Skeletal muscle satellite cell (primary cell): ENCODE data around the gene PSMB7.
"Not testable (repeated sequence)": the region's sequence is repeated elsewhere in the genome, so short reads cannot be mapped to it uniquely, and the experiment has no call there.

Source experiments
- H3K27me3 ChIP-seq: 2 replicates; pipeline ENCODE4 v1.7.0; 2013; ENCODE audit warnings: low read length; ENCODE audit not compliant: control insufficient read depth, insufficient read depth
- H3K36me3 ChIP-seq: 2 replicates; pipeline ENCODE4 v1.7.0; 2013; ENCODE audit warnings: mild to moderate bottlenecking, control low read depth, low read length; ENCODE audit not compliant: insufficient read depth
- H3K4me1 ChIP-seq: 2 replicates; pipeline ENCODE4 v1.7.0; 2013; ENCODE audit warnings: low read length; ENCODE audit not compliant: control insufficient read depth, insufficient read depth
- H3K4me2 ChIP-seq: 2 replicates; pipeline ENCODE4 v1.7.0; 2013; ENCODE audit warnings: mild to moderate bottlenecking, low read length
- H3K4me3 ChIP-seq: 2 replicates; pipeline ENCODE4 v1.7.0; 2013; ENCODE audit warnings: low read length
- H3K9ac ChIP-seq: 2 replicates; pipeline ENCODE4 v1.7.0; 2013; ENCODE audit warnings: mild to moderate bottlenecking, low read depth, low read length, moderate library complexity
- H3K9me3 ChIP-seq: replicated peaks from 2 replicates; pipeline ENCODE4 v1.7.0; 2013; ENCODE audit warnings: mild to moderate bottlenecking, control low read depth, low read length

The PSMB7 gene

GRCh38 chr9:124441291-124441690 lies 26.0 kb upstream of the PSMB7 start:
- Histone ChIP-seq H3K36me3 (no peaks in the 10 kb centered on the region), H3K27me3 (peaks cover 30% of the 10 kb centered on the region), H3K4me1 (no peaks in the 10 kb centered on the region)

GRCh38 chr9:124440786-124441185 lies 25.5 kb upstream of the PSMB7 start:
- H3K9ac ChIP-seq, result no peak overlapping the region
- no peaks in the 10 kb centered on the region for H3K4me1 ChIP-seq
- H3K4me3 ChIP-seq, result no peak overlapping the region
- H3K36me3 ChIP-seq, result no peaks in the 10 kb centered on the region
- H3K4me2 ChIP-seq, result no peak overlapping the region
- peaks cover 30% of the 10 kb centered on the region for H3K27me3 ChIP-seq
- no peaks in the 10 kb centered on the region for H3K9me3 ChIP-seq

More at GRCh38 chr9:124441291-124441690, 26.0 kb upstream of the PSMB7 start:
- H3K4me3 ChIP-seq, result no peak overlapping the region
- H3K9ac ChIP-seq, result no peak overlapping the region
- no peaks in the 10 kb centered on the region for H3K9me3 ChIP-seq
- no peak overlapping the region for H3K4me2 ChIP-seq

- H3K9ac ChIP-seq, result no peak overlapping the region
- no peaks in the 10 kb centered on the region for H3K4me1 ChIP-seq
- no peaks in the 10 kb centered on the region for H3K36me3 ChIP-seq
- H3K27me3 ChIP-seq, result peaks cover 30% of the 10 kb centered on the region
- H3K4me3 ChIP-seq, result no peak overlapping the region
- no peaks in the 10 kb centered on the region for H3K9me3 ChIP-seq
- H3K4me2 ChIP-seq, result no peak overlapping the region
Observed at GRCh38 chr9:124439686-124440243, 24.5 kb upstream of the PSMB7 start.

- Histone ChIP-seq H3K4me1 (no peaks in the 10 kb centered on the region), H3K4me3 (no peak overlapping the region), H3K9ac (no peak overlapping the region), H3K4me2 (no peak overlapping the region), H3K9me3 (no peaks in the 10 kb centered on the region), H3K27me3 (peaks cover 35% of the 10 kb centered on the region), H3K36me3 (no peaks in the 10 kb centered on the region)
Observed at GRCh38 chr9:124439086-124439485, 23.8 kb upstream of the PSMB7 start.

GRCh38 chr9:124438091-124438490 lies 22.8 kb upstream of the PSMB7 start:
- no peak overlapping the region for H3K4me2 ChIP-seq
- H3K36me3 ChIP-seq, result no peaks in the 10 kb centered on the region
- H3K4me3 ChIP-seq, result no peak overlapping the region
- H3K9ac ChIP-seq, result no peak overlapping the region
- H3K27me3 ChIP-seq, result peaks cover 41% of the 10 kb centered on the region
- no peaks in the 10 kb centered on the region for H3K9me3 ChIP-seq
- H3K4me1 ChIP-seq, result no peaks in the 10 kb centered on the region

- Histone ChIP-seq H3K4me1 (no peaks in the 10 kb centered on the region), H3K36me3 (no peaks in the 10 kb centered on the region), H3K9ac (no peak overlapping the region)
Observed at GRCh38 chr9:124437086-124437485, 21.8 kb upstream of the PSMB7 start.

GRCh38 chr9:124436320-124436719 lies 21.1 kb upstream of the PSMB7 start:
- H3K9me3 ChIP-seq, result no peaks in the 10 kb centered on the region
- H3K4me2 ChIP-seq, result no peak overlapping the region
- peaks cover 41% of the 10 kb centered on the region for H3K27me3 ChIP-seq
- H3K4me3 ChIP-seq, result no peak overlapping the region
- H3K36me3 ChIP-seq, result no peaks in the 10 kb centered on the region
- no peaks in the 10 kb centered on the region for H3K4me1 ChIP-seq
- H3K9ac ChIP-seq, result no peak overlapping the region

More at GRCh38 chr9:124437086-124437485, 21.8 kb upstream of the PSMB7 start:
- Histone ChIP-seq H3K9me3 (no peaks in the 10 kb centered on the region), H3K4me2 (no peak overlapping the region), H3K4me3 (no peak overlapping the region), H3K27me3 (peaks cover 45% of the 10 kb centered on the region)

GRCh38 chr9:124429530-124429867 lies 14.3 kb upstream of the PSMB7 start:
- H3K27me3 ChIP-seq, result peaks cover 21% of the 10 kb centered on the region
- peak overlapping the region; percentile 36 for H3K4me2 ChIP-seq
- no peak overlapping the region for H3K9ac ChIP-seq
- peaks cover 4% of the 10 kb centered on the region for H3K4me1 ChIP-seq
- no peak overlapping the region for H3K4me3 ChIP-seq
- no peaks in the 10 kb centered on the region for H3K36me3 ChIP-seq
- no peaks in the 10 kb centered on the region for H3K9me3 ChIP-seq

- no peaks in the 10 kb centered on the region for H3K9me3 ChIP-seq
- no peaks in the 10 kb centered on the region for H3K36me3 ChIP-seq
- H3K4me3 ChIP-seq, result no peak overlapping the region
- H3K9ac ChIP-seq, result no peak overlapping the region
- H3K4me1 ChIP-seq, result peaks cover 4% of the 10 kb centered on the region
- H3K27me3 ChIP-seq, result peaks cover 22% of the 10 kb centered on the region
- H3K4me2 ChIP-seq, result peak overlapping the region; percentile 36
Observed at GRCh38 chr9:124428751-124429529, 13.7 kb upstream of the PSMB7 start.

GRCh38 chr9:124427281-124427680 lies 12.0 kb upstream of the PSMB7 start:
- Histone ChIP-seq H3K4me2 (no peak overlapping the region), H3K4me1 (peaks cover 11% of the 10 kb centered on the region), H3K4me3 (no peak overlapping the region), H3K9me3 (no peaks in the 10 kb centered on the region), H3K27me3 (peaks cover 19% of the 10 kb centered on the region), H3K9ac (no peak overlapping the region), H3K36me3 (no peaks in the 10 kb centered on the region)

- Histone ChIP-seq H3K9ac (no peak overlapping the region), H3K9me3 (no peaks in the 10 kb centered on the region), H3K4me2 (no peak overlapping the region), H3K36me3 (no peaks in the 10 kb centered on the region), H3K4me1 (peaks cover 11% of the 10 kb centered on the region), H3K4me3 (no peak overlapping the region), H3K27me3 (peaks cover 16% of the 10 kb centered on the region)
Observed at GRCh38 chr9:124426361-124426760, 11.1 kb upstream of the PSMB7 start.

- H3K27me3 ChIP-seq, result peaks cover 16% of the 10 kb centered on the region
- H3K9me3 ChIP-seq, H3K9ac ChIP-seq, H3K36me3 ChIP-seq, H3K4me2 ChIP-seq, H3K4me3 ChIP-seq: not testable (repeated sequence)
- peaks cover 11% of the 10 kb centered on the region for H3K4me1 ChIP-seq
Observed at GRCh38 chr9:124425733-124426132, 10.5 kb upstream of the PSMB7 start.
